HUES48 (cell line): ENCODE data around the gene ERMN.
"Not testable (repeated sequence)": the region's sequence is repeated elsewhere in the genome, so short reads cannot be mapped to it uniquely, and the experiment has no call there.

Source experiments
- H3K27ac ChIP-seq: one replicate; pipeline ENCODE4 v1.7.0; 2013; ENCODE audit warnings: low read depth, low read length, inconsistent platforms
- H3K27me3 ChIP-seq: 2 replicates; pipeline ENCODE4 v1.6.1; 2013; ENCODE audit warnings: mild to moderate bottlenecking, low read length; ENCODE audit not compliant: control insufficient read depth, insufficient read depth
- H3K36me3 ChIP-seq: 2 replicates; pipeline ENCODE4 v1.6.1; 2013; ENCODE audit warnings: low read length; ENCODE audit not compliant: control insufficient read depth, insufficient read depth
- H3K4me1 ChIP-seq: 2 replicates; pipeline ENCODE4 v1.6.1; 2013; ENCODE audit warnings: mild to moderate bottlenecking, low read length; ENCODE audit not compliant: control insufficient read depth, insufficient read depth
- H3K4me3 ChIP-seq: 2 replicates; pipeline ENCODE4 v1.5.1; 2013; ENCODE audit warnings: mild to moderate bottlenecking, low read depth, low read length
- H3K9ac ChIP-seq: 2 replicates; pipeline ENCODE4 v1.6.1; 2013; ENCODE audit warnings: mild to moderate bottlenecking, low read depth, low read length, moderate library complexity
- H3K9me3 ChIP-seq: 2 replicates; pipeline ENCODE4 v1.6.1; 2013; ENCODE audit warnings: low read length; ENCODE audit not compliant: control insufficient read depth, insufficient read depth

ERMN gene

GRCh38 chr2:157291018-157291417 lies 34.6 kb downstream of the ERMN start:
- Histone ChIP-seq H3K9ac (no peak overlapping the region), H3K27me3 (no peaks in the 10 kb centered on the region), H3K27ac (no peak overlapping the region), H3K36me3 (no peaks in the 10 kb centered on the region), H3K4me3 (no peak overlapping the region), H3K9me3 (no peaks in the 10 kb centered on the region), H3K4me1 (no peaks in the 10 kb centered on the region)

GRCh38 chr2:157290525-157290924 lies 35.1 kb downstream of the ERMN start:
- no peaks in the 10 kb centered on the region for H3K4me1 ChIP-seq
- no peaks in the 10 kb centered on the region for H3K36me3 ChIP-seq
- H3K27me3 ChIP-seq, result no peaks in the 10 kb centered on the region
- H3K4me3 ChIP-seq, result no peak overlapping the region
- no peak overlapping the region for H3K9ac ChIP-seq
- no peak overlapping the region for H3K27ac ChIP-seq
- no peaks in the 10 kb centered on the region for H3K9me3 ChIP-seq

GRCh38 chr2:157287160-157287559 lies 38.5 kb downstream of the ERMN start:
- Histone ChIP-seq H3K27me3 (no peaks in the 10 kb centered on the region), H3K27ac (no peak overlapping the region), H3K36me3 (no peaks in the 10 kb centered on the region), H3K9me3 (no peaks in the 10 kb centered on the region), H3K4me3 (no peak overlapping the region), H3K9ac (no peak overlapping the region), H3K4me1 (no peaks in the 10 kb centered on the region)

GRCh38 chr2:157283468-157283867 lies 42.2 kb downstream of the ERMN start:
- no peaks in the 10 kb centered on the region for H3K9me3 ChIP-seq
- H3K36me3 ChIP-seq, result no peaks in the 10 kb centered on the region
- no peak overlapping the region for H3K9ac ChIP-seq
- H3K4me1 ChIP-seq, result no peaks in the 10 kb centered on the region
- H3K27ac ChIP-seq, result no peak overlapping the region
- H3K27me3 ChIP-seq, result no peaks in the 10 kb centered on the region
- no peak overlapping the region for H3K4me3 ChIP-seq

- H3K9me3 ChIP-seq, result no peaks in the 10 kb centered on the region
- H3K27me3 ChIP-seq, result no peaks in the 10 kb centered on the region
- no peaks in the 10 kb centered on the region for H3K36me3 ChIP-seq
- no peak overlapping the region for H3K9ac ChIP-seq
- H3K4me3 ChIP-seq, result no peak overlapping the region
- no peak overlapping the region for H3K27ac ChIP-seq
- H3K4me1 ChIP-seq, result no peaks in the 10 kb centered on the region
These were observed 44.3 kb downstream of the ERMN start for GRCh38 chr2:157281316-157281715.

GRCh38 chr2:157279311-157279710 lies 46.3 kb downstream of the ERMN start:
- H3K4me3 ChIP-seq, H3K27me3 ChIP-seq: not testable (repeated sequence)

GRCh38 chr2:157271590-157272203 lies 53.9 kb downstream of the ERMN start:
- H3K9ac ChIP-seq, result no peak overlapping the region
- peaks cover 15% of the 10 kb centered on the region for H3K4me1 ChIP-seq
- H3K9me3 ChIP-seq, result no peaks in the 10 kb centered on the region
- H3K27me3 ChIP-seq, result no peaks in the 10 kb centered on the region
- H3K36me3 ChIP-seq, result no peaks in the 10 kb centered on the region
- H3K4me3 ChIP-seq, result no peak overlapping the region
- no peak overlapping the region for H3K27ac ChIP-seq

More at GRCh38 chr2:157279311-157279710, 46.3 kb downstream of the ERMN start:
- not testable (repeated sequence) for H3K36me3 ChIP-seq, H3K4me1 ChIP-seq, H3K27ac ChIP-seq, H3K9ac ChIP-seq, H3K9me3 ChIP-seq

- no peaks in the 10 kb centered on the region for H3K9me3 ChIP-seq
These were observed 55.7 kb downstream of the ERMN start for GRCh38 chr2:157269922-157270321.

GRCh38 chr2:157269060-157269459 lies 56.6 kb downstream of the ERMN start:
- H3K9me3 ChIP-seq, result no peaks in the 10 kb centered on the region
- H3K4me3 ChIP-seq, result no peak overlapping the region
- no peak overlapping the region for H3K27ac ChIP-seq
- no peaks in the 10 kb centered on the region for H3K27me3 ChIP-seq
- peaks cover 28% of the 10 kb centered on the region for H3K4me1 ChIP-seq
- no peaks in the 10 kb centered on the region for H3K36me3 ChIP-seq
- H3K9ac ChIP-seq, result no peak overlapping the region

More at GRCh38 chr2:157269922-157270321, 55.7 kb downstream of the ERMN start:
- H3K36me3 ChIP-seq, result no peaks in the 10 kb centered on the region
- no peaks in the 10 kb centered on the region for H3K27me3 ChIP-seq
- no peak overlapping the region for H3K9ac ChIP-seq
- peaks cover 19% of the 10 kb centered on the region for H3K4me1 ChIP-seq
- H3K27ac ChIP-seq, result no peak overlapping the region
- no peak overlapping the region for H3K4me3 ChIP-seq
